BLaER1 treated with 17β-estradiol and CSF1 and Interleukin-3, amounts not matched to agents 10 nM and 100 nM (cell line): ENCODE results near the gene KCTD1.
"Not testable (repeated sequence)": the region's sequence is repeated elsewhere in the genome, so short reads cannot be mapped to it uniquely, and the experiment has no call there.

Experiments
- H3K27ac ChIP-seq, 11 experiments: shearing (Covaris generic); formaldehyde crosslinking; 2 replicates each; pipeline ENCODE4 v1.8.1; 2022
- H3K27me3 ChIP-seq, 11 experiments: shearing (Covaris generic); formaldehyde crosslinking; 2 replicates each; pipeline ENCODE4 v1.8.1; 2022
- H3K36me3 ChIP-seq, 11 experiments: shearing (Covaris generic); formaldehyde crosslinking; 2 replicates each; pipeline ENCODE4 v1.8.1; 2022
- H3K4me1 ChIP-seq, 10 experiments: shearing (Covaris generic); formaldehyde crosslinking; 2 replicates each; pipeline ENCODE4 v1.8.1; 2022
- H3K4me2 ChIP-seq, 11 experiments: shearing (Covaris generic); formaldehyde crosslinking; 2 replicates each; pipeline ENCODE4 v1.8.1; 2022
- H3K4me3 ChIP-seq, 10 experiments: shearing (Covaris generic); formaldehyde crosslinking; 2 replicates each; pipeline ENCODE4 v1.8.1; 2022
- H3K9ac ChIP-seq, 11 experiments: shearing (Covaris generic); formaldehyde crosslinking; 2 replicates each; pipeline ENCODE4 v1.8.1; 2022
- H3K9me3 ChIP-seq, 11 experiments: shearing (Covaris generic); formaldehyde crosslinking; replicated peaks in 1 of 11; 2 replicates each; pipeline ENCODE4 v1.8.1; 2022
- H4K20me1 ChIP-seq, 11 experiments: shearing (Covaris generic); formaldehyde crosslinking; 2 replicates each; pipeline ENCODE4 v1.8.1; 2022
- Cebpa-rat ChIP-seq, 11 experiments: shearing (Covaris generic); IDR thresholded peaks; 2 replicates each; pipeline ENCODE4 v1.8.1; 2022

The KCTD1 gene

GRCh38 chr18:26453386-26453901 lies 94.9 kb downstream of the KCTD1 start:
- peaks cover 6 to 9% (median 8%) of the 10 kb centered on the region in 10 experiments for H3K4me1 ChIP-seq
- no peak for TF ChIP-seq Cebpa-rat (IDR thresholded peaks at IDR 0.05)
- H4K20me1 ChIP-seq, result no peaks in the 10 kb centered on the region
- H3K27me3 ChIP-seq, result no peaks in the 10 kb centered on the region
- no peak overlapping the region for H3K27ac ChIP-seq
- no peak overlapping the region for H3K4me3 ChIP-seq
- H3K36me3 ChIP-seq, result peaks cover 0 to 17% (median 7%) of the 10 kb centered on the region in 11 experiments; a peak in 9 of 22 replicates
- no peak overlapping the region for H3K4me2 ChIP-seq
- no peak overlapping the region for H3K9ac ChIP-seq
- H3K9me3 ChIP-seq, result no peaks in the 10 kb centered on the region

- Histone ChIP-seq H3K4me2 (no peak overlapping the region), H4K20me1 (no peaks in the 10 kb centered on the region), H3K9ac (no peak overlapping the region), H3K36me3 (peaks cover 0 to 17% (median 3%) of the 10 kb centered on the region in 11 experiments; a peak in 7 of 22 replicates), H3K4me3 (no peak overlapping the region), H3K27ac (no peak overlapping the region), H3K27me3 (no peaks in the 10 kb centered on the region), H3K4me1 (no peaks in the 10 kb centered on the region), H3K9me3 (no peaks in the 10 kb centered on the region)
- TF ChIP-seq Cebpa-rat (IDR thresholded peaks at IDR 0.05), result no peak
Measured at GRCh38 chr18:26450989-26451682, 97.2 kb downstream of the KCTD1 start.

GRCh38 chr18:26448714-26449159 lies 99.6 kb downstream of the KCTD1 start:
- no peaks in the 10 kb centered on the region for H3K27me3 ChIP-seq
- TF ChIP-seq Cebpa-rat (IDR thresholded peaks at IDR 0.05), result no peak

GRCh38 chr18:26443853-26444252 lies 104.5 kb downstream of the KCTD1 start:
- Histone ChIP-seq H3K27me3 (no peaks in the 10 kb centered on the region), H3K4me2 (no peak overlapping the region), H3K27ac (no peak overlapping the region), H3K36me3 (no peaks in the 10 kb centered on the region), H3K9ac (no peak overlapping the region), H3K4me3 (no peak overlapping the region), H4K20me1 (no peaks in the 10 kb centered on the region), H3K9me3 (0 out of 22 replicates have a peak, but pooled peaks cover 0 to 7% (median 0%) of the 10 kb centered on the region in 11 experiments), H3K4me1 (no peaks in the 10 kb centered on the region)
- no peak for TF ChIP-seq Cebpa-rat (IDR thresholded peaks at IDR 0.05)

More at GRCh38 chr18:26448714-26449159, 99.6 kb downstream of the KCTD1 start:
- Histone ChIP-seq H3K4me1 (no peaks in the 10 kb centered on the region), H3K9ac (no peak overlapping the region), H4K20me1 (no peaks in the 10 kb centered on the region), H3K4me2 (no peak overlapping the region), H3K4me3 (no peak overlapping the region), H3K27ac (no peak overlapping the region), H3K36me3 (no peaks in the 10 kb centered on the region), H3K9me3 (0 out of 22 replicates have a peak, but pooled peaks cover 0 to 5% (median 0%) of the 10 kb centered on the region in 11 experiments)

GRCh38 chr18:26442126-26442525 lies 106.2 kb downstream of the KCTD1 start:
- 0 out of 22 replicates have a peak, but pooled peaks cover 0 to 7% (median 0%) of the 10 kb centered on the region in 11 experiments for H3K9me3 ChIP-seq
- H3K4me2 ChIP-seq, result no peak overlapping the region
- H3K36me3 ChIP-seq, result no peaks in the 10 kb centered on the region
- TF ChIP-seq Cebpa-rat (IDR thresholded peaks at IDR 0.05), result no peak
- H3K9ac ChIP-seq, result no peak overlapping the region
- H3K4me3 ChIP-seq, result no peak overlapping the region
- no peaks in the 10 kb centered on the region for H4K20me1 ChIP-seq
- no peaks in the 10 kb centered on the region for H3K27me3 ChIP-seq
- H3K27ac ChIP-seq, result no peak overlapping the region
- H3K4me1 ChIP-seq, result no peaks in the 10 kb centered on the region

- H3K4me3 ChIP-seq, result no peak overlapping the region
- no peak overlapping the region for H3K27ac ChIP-seq
- no peaks in the 10 kb centered on the region for H3K27me3 ChIP-seq
- H4K20me1 ChIP-seq, result no peaks in the 10 kb centered on the region
- H3K4me2 ChIP-seq, result no peak overlapping the region
- H3K9me3 ChIP-seq, result 0 out of 22 replicates have a peak, but pooled peaks cover 0 to 7% (median 0%) of the 10 kb centered on the region in 11 experiments
- no peak overlapping the region for H3K9ac ChIP-seq
- no peaks in the 10 kb centered on the region for H3K4me1 ChIP-seq
- no peaks in the 10 kb centered on the region for H3K36me3 ChIP-seq
- TF ChIP-seq Cebpa-rat (IDR thresholded peaks at IDR 0.05), result no peak
Measured at GRCh38 chr18:26440644-26441043, 107.7 kb downstream of the KCTD1 start.

GRCh38 chr18:26439537-26439936 lies 108.8 kb downstream of the KCTD1 start:
- H4K20me1 ChIP-seq, result no peaks in the 10 kb centered on the region
- no peaks in the 10 kb centered on the region for H3K4me1 ChIP-seq
- H3K27ac ChIP-seq, result no peak overlapping the region
- H3K36me3 ChIP-seq, result no peaks in the 10 kb centered on the region
- TF ChIP-seq Cebpa-rat (IDR thresholded peaks at IDR 0.05), result no peak
- H3K4me3 ChIP-seq, result no peak overlapping the region
- H3K9ac ChIP-seq, result no peak overlapping the region
- H3K27me3 ChIP-seq, result no peaks in the 10 kb centered on the region
- no peak overlapping the region for H3K4me2 ChIP-seq
- H3K9me3 ChIP-seq, result 0 out of 22 replicates have a peak, but pooled peaks cover 0 to 7% (median 0%) of the 10 kb centered on the region in 11 experiments

GRCh38 chr18:26438980-26439379 lies 109.4 kb downstream of the KCTD1 start:
- no peak overlapping the region for H3K27ac ChIP-seq
- 0 out of 22 replicates have a peak, but pooled peaks cover 0 to 4% (median 0%) of the 10 kb centered on the region in 11 experiments for H3K9me3 ChIP-seq
- no peak overlapping the region for H3K4me3 ChIP-seq
- H3K36me3 ChIP-seq, result no peaks in the 10 kb centered on the region
- no peak overlapping the region for H3K4me2 ChIP-seq
- no peaks in the 10 kb centered on the region for H4K20me1 ChIP-seq
- no peak for TF ChIP-seq Cebpa-rat (IDR thresholded peaks at IDR 0.05)
- no peaks in the 10 kb centered on the region for H3K27me3 ChIP-seq
- H3K9ac ChIP-seq, result no peak overlapping the region
- no peaks in the 10 kb centered on the region for H3K4me1 ChIP-seq

- not testable (repeated sequence) for H3K36me3 ChIP-seq, H3K4me2 ChIP-seq, H4K20me1 ChIP-seq, H3K27ac ChIP-seq, H3K9me3 ChIP-seq, H3K4me1 ChIP-seq, H3K27me3 ChIP-seq, H3K4me3 ChIP-seq, H3K9ac ChIP-seq
Measured at GRCh38 chr18:26437634-26438033, 110.7 kb downstream of the KCTD1 start.
